ENCODE results near the gene KIRREL1. TPM values are rescaled to one million over a fixed set of nuclear protein-coding genes. Genes with fewer than 3 reads are reported as not detected.

The KIRREL1 gene
- total RNA-seq, 1 experiment from 2014 or later, result 42.6 TPM

DNA sequence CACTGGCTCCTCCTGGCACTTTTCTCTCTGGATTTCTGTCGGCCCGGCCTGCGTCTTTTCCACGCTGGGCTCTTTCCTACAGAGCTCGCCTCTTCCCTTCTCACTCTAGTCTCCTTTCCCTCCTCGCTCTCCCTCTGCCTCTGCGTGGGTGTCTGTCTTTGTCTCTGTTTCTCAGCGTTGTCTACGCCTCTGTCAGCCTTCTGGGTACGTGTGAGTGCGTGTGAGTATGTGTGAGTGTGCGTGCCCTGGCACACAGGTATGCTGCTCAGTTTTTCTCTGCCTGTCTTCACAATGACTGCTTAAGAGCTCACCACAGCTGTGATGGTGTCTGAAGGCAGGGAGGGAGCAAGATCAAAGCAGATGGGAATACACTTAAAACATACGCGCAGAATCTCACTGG lies 77.7 kb downstream of the KIRREL1 start:
- no peak for DNase-seq (ENCODE audit: low read depth)

DNA sequence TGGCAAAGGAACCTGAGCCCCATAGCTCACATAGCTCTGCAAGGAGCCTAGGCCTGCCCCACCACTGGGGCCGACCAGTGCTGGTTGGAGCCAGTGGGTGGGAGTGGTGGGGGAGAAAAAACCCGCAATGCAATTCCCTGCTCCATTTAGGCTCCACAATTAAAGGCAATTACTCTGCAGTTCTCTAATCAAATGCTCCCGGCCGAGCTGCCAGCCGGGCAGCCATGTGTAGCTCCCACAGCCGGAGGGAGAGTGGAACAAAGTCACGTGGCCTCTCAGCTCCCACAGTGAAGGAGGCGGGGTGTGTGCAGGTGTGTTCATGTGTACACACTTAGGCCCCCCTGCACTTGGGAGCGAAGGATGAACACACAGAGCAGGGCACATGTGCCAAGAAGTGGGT lies 81.6 kb downstream of the KIRREL1 start:
- no peak for DNase-seq (ENCODE audit: low read depth)

DNA sequence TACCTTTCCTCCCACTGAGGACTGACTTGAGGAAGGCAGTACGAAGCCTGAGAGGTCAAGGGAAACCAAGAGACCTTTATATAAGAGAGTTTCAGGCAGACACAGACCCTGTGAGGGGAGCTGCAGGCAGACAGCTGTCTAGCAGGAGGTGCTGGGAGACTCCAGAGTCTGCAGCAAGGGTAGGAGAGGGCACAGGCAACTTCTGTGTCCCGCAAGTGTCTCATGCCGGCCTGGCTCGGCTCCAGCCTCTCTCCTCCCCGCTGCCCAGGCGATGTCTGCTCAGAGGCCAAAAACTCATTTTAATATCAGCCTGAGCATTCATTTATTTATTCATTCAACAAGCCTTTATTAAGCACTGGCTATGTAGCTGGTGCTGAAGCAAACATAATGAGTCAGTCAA lies 83.0 kb downstream of the KIRREL1 start:
- DNase-seq (ENCODE audit: low read depth), result no peak

DNA sequence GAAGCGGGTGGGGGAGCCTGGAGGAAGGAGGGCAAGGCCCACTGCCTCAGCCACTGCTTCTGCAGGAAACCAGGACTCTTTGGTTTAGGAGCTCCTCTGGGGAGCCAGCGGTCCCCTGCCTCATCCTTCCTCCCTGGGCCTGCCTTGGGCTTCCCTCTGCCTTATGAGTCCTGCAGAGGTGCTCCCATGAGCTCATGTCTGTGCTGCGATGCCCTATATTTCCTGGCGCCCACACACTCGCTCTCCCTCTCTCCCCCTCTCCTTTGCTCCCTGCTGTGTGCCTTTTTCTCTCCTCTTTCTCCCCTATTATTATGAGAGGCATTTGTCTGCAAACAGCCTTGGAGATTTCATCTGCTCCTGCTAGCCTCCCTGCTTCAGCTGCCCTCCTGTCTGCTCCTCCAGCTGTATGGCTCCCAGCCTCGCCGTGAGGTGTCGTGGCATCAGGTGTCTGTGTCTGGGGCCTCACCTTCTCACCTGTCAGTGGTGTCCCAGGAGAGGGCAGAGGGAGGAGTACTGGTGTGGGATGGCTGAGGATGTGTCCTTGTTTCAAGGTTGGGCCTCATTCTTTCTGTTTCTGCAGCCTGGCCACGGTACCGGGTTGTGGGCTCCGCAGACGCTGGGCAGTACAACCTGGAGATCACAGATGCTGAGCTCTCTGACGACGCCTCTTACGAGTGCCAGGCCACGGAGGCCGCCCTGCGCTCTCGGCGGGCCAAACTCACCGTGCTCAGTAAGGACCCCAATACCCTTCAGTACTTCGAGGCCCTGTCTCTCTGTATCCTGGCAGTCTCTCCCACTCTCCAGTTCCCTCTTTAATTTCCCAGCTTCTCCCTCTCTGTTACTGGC lies 84.2 kb downstream of the KIRREL1 start:
- no peak for DNase-seq (ENCODE audit: low read depth)

DNA sequence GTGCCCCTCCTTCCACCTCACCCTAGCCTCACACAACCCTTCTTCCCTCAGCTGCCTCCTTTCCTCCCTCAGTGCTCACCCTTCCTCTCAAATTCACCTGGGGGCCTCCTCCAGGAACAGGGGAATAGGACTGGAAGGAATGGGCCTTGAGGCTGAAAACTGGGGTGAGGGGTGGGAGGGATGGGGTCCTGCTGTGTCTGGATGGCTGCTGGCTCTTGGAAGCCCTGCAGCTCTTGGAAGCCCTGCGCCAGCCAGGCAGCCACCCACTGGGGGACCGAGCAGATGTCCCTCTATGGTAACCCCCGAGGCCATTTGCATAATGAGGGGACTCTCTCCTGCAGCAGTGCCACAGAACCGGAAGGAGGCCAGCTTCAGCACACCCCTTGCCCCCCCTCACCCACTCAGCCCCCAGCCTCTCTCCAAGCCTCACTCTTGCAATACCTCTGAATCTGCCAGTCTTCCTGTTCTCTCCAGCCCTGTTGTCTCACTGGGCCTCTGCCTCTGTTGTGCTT lies 85.2 kb downstream of the KIRREL1 start:
- DNase-seq (ENCODE audit: low read depth), result no peak

DNA sequence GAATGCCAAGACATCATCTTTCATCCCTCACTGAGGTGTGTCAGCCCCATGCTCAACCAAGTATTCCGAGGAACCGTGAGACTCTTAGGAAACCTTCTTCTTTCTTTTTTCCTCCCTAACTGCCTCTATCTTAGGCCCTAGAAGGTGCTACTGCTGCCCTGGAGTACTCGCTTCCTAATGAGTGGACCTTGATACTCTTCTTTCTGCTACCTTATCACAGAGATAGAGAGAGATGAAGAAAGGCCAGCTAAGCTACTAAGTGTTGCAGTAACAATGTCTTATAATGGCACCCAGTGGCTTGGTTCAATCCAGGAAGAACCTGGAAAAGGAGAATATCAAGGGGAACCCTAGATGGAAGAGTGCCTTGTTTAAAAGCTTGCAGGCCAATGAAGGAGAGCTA lies 86.6 kb downstream of the KIRREL1 start:
- no peak for DNase-seq (ENCODE audit: low read depth)

DNA sequence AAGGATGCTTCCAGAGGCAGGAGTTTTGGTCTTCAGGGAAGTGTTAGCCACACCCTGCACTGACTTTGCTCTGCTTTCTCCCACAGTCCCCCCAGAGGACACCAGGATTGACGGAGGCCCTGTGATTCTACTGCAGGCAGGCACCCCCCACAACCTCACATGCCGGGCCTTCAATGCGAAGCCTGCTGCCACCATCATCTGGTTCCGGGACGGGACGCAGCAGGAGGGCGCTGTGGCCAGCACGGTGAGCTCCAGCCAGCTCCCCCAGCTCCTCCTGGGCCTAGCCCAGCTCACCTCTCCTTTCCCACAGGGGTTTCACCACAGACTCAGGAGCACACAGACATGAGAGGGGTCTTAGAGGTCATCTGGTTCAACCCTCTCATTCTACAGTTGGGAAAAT lies 90.9 kb downstream of the KIRREL1 start:
- DNase-seq (ENCODE audit: low read depth), result no peak

DNA sequence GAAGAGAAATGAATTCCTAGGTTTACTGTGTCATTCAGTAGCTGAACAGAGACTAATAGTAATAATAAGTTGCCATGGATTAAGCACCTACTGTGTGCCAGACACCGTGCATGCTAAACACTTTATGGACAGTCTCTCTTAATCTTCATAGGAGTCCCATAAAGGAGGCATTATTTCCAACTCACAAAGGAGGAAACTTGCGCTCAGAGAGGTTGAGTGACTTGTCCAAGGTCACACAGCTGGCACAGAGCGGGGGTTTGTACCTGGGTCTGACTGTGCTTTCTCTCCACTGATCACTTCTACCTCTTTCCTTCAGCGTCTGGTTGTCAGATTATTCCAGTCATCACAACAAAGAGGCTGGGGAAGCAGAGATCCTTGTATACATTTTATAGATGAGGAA lies 91.3 kb downstream of the KIRREL1 start:
- no peak for DNase-seq (ENCODE audit: low read depth)

DNA sequence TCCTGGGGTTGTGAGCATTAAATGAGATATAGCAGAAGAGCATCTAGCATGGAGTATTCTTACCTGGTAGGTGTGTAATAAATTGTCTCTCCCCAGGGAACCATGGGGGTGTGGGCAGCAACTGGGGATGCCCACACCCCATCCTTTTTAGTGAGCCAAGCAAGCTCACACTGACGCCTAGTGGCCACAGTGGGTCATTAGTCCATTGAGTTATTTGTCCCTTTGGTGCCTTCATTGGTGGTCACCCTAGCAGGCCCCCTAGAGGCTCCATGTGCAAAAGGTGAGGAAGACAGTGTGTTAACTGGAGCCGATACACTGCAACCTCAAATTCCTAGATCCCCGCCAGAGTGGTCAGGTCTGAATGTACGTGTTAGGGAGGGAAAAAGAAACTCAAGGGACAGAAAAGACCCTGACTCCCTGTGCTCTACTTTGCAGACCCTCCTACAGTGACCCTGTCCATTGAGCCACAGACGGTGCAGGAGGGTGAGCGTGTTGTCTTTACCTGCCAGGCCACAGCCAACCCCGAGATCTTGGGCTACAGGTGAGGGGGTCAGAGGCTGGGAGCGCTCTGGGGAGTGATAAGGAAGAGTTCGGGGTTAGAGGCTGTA lies 94.0 kb downstream of the KIRREL1 start:
- DNase-seq (ENCODE audit: low read depth), result peak; percentile 81

DNA sequence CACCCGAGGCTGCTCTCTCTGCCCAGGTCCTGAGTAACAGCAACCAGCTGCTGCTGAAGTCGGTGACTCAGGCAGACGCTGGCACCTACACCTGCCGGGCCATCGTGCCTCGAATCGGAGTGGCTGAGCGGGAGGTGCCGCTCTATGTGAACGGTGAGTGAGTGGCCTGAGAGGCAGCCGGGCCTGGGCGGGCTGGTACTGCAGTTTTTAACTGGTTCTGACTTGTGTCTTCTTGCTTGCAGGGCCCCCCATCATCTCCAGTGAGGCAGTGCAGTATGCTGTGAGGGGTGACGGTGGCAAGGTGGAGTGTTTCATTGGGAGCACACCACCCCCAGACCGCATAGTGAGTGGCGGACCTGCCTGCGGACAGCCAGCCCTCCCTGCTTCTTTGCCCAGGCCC lies 96.0 kb downstream of the KIRREL1 start:
- no peak for DNase-seq (ENCODE audit: low read depth)

DNA sequence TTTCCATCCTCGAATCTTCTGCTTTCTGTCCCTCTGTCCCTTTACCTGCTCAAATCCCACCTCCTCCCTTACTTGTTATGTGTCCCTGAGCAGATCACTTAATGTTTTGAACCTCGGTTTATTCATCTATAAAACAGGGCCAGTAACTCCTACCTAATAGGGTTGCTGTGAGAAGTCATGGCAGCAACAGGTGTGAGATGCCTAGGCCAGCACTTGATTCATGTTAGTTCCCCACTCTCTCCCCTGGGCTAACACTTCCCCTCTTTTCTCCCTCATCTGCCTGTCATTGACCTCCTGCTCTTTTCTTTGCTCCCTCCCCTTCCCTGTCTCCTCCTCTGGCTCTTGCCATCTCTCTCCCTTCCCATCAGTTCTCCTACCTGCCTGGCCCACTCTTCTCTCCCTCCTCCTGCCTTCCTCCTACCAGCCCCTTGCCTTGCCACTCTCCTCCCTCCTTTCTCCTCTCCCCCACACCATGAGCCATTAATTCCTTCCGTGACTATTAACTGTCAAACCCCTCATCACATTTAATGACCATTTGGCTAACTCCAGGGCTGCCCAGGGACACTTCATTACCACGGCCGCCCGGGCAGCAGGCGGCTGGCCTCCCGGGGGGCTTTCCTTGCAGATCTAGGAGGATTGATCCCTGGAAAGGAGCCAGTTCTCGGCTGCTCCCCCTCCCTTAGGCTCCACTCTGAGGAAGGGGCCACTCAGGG lies 96.6 kb downstream of the KIRREL1 start:
- no peak for DNase-seq (ENCODE audit: low read depth)

DNA sequence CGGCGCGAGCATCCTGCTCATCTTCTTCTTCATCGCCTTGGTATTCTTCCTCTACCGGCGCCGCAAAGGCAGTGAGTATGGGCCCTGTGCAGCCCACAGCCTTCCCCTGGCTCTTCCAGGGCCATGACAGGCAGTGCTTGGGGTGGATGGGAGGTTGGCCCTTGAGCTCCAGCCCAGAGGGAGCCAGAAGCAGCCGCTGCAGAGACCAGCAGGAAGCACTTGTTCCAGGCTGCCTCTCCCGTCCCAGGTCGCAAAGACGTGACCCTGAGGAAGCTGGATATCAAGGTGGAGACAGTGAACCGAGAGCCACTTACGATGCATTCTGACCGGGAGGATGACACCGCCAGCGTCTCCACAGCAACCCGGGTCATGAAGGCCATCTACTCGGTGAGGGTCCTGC lies 99.9 kb downstream of the KIRREL1 start:
- no peak for DNase-seq (ENCODE audit: low read depth)

DNA sequence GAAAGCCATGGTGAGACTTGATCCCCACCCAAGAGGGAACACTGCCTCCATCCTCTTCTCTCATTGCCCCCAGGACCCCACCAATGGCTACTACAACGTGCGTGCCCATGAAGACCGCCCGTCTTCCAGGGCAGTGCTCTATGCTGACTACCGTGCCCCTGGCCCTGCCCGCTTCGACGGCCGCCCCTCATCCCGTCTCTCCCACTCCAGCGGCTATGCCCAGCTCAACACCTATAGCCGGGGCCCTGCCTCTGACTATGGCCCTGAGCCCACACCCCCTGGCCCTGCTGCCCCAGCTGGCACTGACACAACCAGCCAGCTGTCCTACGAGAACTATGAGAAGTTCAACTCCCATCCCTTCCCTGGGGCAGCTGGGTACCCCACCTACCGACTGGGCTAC lies 101.1 kb downstream of the KIRREL1 start:
- DNase-seq (ENCODE audit: low read depth), result no peak

DNA sequence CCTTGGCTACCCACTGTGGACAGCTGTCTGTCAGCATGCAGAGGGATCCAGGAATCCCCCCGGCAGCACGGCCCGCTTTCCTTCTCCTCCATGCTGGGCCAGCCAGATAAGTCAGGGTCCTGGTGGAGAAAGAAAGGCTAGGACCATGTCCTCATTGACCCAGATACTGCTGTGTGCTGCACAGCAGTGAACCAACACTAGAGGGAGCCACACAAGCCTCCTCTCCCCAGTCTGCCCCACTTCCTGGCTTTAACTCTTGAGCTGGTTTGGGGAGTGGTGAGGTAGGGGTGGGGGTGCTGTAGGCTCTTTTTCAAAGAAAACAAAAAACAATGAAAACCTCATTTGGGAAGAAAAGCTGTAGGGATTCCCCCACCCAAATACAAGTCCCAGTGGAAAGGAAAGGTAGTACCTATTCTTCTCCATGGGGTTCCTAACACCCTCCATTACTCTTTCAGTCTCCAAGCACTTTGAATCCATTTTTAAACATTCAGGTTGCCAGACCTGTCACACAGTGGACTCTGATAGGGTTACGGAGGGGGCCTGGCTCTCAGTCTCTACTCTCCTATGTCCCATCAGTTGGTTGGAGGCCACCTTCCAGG lies 102.4 kb downstream of the KIRREL1 start:
- peak; percentile 37 for DNase-seq (ENCODE audit: low read depth)

DNA sequence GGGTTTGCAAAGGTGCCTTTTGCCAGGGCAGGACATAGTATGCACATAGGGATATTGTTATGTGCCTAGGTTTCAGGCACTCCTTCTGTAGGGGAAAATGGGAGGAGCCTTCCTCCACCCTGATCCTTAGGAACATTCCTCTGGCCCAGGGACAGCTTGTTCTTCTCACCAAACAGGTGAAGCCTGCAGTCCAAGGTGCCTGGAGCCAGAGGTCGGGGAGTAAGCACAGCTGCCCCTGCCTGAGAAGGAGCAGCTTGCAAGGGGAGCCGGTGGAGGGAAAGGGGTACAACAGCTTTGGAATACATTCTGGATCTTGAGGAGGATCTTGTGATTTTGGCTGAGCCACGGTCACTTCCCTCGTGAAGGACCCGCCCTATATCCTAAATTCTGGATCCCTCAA lies 104.8 kb downstream of the KIRREL1 start:
- DNase-seq (ENCODE audit: low read depth), result no peak

DNA sequence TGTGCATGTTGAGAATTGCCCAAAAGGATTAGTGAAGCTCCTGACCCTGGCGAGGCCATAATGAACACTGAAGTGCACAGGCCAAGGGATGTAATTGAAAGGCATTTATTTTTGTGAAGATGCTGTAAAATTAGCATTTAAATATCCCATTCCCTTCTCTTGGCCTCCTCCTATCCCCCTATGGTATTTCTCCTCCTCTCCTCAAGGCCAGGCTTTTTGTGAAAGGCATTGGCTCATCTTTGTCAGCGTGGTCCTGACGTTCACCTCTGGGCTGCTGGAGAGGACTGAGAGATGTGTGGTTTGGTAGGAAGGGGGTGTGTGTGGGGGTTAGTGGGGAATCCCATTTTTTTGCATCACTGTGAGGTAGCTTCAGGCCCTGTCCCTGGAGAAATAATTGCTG lies 105.7 kb downstream of the KIRREL1 start:
- no peak for DNase-seq (ENCODE audit: low read depth)

DNA sequence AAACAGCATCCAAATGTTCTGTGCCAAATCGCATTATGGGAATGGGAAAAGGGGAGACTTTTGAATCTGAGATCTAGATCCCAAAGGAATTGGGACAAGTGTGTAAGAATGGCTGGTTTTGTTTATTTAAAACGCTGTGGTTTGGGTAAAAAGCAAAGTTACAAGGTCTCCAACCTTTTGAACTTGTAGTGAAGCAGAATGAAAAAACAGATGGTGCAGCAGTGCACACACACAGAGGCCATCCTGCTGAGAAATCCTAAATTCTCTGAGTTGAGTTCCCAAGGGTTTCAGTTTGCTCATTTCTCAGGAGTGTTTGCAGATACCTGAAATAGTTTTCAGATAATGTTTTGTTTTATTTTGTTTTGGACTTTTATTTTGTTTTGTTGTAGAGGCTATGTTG lies 107.1 kb downstream of the KIRREL1 start:
- DNase-seq (ENCODE audit: low read depth), result no peak

DNA sequence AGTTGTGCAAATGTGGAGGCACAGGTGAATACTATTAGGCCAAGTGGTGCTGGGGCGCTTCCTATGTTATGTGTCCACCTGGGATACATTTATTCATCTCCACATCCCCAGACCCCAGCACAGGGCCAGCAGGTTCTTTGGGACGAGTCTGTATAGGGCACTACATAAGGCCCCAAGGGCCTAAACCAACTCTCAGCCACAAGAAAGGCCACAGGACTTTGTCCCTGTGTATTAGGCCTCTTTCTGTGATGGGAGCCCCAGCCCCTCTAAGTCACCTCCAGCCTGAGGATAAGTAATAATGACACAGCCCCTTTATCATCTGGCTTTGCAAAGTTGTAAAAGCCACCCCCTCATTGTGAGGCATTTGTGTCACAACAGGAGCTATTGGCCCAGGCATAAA lies 108.0 kb downstream of the KIRREL1 start:
- no peak for DNase-seq (ENCODE audit: low read depth)

DNA sequence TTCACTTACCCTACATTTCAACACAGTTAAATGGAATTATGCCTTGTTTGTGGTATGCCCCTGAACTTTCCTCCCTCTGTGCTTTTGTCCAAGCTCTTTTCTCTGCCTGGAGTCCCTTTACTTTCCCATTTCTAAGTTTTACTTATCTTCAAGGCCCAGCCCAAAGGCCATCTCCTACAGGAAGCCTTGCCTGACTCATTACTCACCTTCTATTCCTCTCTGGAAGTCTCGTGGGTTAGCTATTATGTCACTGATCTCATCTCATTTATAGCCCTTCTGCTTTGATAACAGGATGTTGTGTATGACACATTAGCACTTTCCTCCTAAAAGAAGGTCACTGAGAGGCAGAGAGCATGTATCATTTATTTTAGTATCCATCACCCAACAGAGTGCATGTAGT lies 108.5 kb downstream of the KIRREL1 start:
- peak; percentile 70 for DNase-seq (ENCODE audit: low read depth)

DNA sequence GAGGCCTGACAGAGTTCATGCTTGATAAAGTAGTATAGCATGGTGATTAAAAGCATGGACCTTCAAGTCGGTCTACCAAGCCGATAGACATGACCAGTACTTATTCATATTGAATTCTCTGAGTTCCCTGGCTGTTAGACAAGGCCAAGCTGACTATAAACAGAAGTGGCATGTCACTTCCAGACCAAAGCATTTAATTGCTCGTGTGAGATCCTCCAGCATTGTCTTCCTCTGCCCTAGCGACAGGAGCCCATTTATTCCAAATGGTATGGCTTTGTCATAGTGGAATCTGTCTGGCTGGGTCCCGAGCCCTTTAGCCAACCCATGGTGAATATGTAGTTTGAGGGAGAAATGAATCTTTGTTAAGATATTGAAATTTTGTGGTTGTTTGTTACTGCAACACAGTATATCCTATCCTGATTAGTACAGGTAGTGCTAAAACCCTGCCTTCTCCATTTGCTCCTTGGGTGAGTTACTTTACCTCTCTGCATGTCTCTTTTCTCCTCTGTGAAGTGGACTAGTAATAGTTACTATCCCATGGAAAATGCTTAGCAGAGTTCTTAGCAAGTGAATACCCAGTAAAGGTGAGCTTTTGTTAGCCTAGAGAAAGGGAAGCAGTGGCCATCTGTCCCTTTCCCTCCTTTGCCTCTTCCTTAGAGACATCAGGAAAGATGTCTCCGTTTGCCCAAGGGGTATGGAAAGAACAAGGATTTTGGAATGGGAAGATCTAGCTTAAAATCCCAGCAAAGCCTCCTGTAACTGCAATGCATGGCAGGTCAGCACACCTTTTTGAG lies 109.6 kb downstream of the KIRREL1 start:
- DNase-seq (ENCODE audit: low read depth), result no peak

DNA sequence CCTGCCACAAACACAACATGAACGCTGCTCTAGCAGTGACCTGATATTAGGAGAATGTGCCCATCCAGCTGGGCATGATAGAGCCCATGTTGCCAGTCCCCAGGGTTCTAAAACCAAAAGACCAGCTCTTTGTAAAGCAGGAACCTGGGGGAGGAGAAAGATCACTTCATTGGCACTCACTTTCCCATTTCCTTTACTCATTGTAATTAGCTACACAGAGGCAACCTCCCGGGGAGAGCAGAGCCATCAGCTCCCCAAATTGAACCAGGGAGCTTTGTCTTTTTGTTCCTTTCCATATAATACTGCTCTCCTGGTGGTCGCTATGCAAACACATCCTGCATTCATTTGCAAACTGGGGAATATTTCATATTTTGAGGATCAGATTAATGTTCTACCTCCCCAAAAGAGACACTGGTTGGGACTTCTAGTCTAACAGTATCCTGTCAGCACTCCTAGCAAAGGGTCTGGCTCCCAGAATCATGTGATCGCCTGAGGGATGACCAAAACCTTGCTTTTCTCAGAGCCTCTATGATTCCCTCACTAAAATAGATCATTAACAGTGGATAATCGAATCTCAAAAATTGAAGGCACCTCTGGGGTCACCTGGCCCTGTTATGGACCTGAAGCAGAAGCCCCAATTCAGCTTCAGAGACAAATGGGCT lies 110.5 kb downstream of the KIRREL1 start:
- DNase-seq (ENCODE audit: low read depth), result no peak

All from Daoy (cell line).